ENCODE results near the gene TP53BP1.
"Not testable (repeated sequence)": the region's sequence is repeated elsewhere in the genome, so short reads cannot be mapped to it uniquely, and the experiment has no call there.

TP53BP1 gene, protein sequence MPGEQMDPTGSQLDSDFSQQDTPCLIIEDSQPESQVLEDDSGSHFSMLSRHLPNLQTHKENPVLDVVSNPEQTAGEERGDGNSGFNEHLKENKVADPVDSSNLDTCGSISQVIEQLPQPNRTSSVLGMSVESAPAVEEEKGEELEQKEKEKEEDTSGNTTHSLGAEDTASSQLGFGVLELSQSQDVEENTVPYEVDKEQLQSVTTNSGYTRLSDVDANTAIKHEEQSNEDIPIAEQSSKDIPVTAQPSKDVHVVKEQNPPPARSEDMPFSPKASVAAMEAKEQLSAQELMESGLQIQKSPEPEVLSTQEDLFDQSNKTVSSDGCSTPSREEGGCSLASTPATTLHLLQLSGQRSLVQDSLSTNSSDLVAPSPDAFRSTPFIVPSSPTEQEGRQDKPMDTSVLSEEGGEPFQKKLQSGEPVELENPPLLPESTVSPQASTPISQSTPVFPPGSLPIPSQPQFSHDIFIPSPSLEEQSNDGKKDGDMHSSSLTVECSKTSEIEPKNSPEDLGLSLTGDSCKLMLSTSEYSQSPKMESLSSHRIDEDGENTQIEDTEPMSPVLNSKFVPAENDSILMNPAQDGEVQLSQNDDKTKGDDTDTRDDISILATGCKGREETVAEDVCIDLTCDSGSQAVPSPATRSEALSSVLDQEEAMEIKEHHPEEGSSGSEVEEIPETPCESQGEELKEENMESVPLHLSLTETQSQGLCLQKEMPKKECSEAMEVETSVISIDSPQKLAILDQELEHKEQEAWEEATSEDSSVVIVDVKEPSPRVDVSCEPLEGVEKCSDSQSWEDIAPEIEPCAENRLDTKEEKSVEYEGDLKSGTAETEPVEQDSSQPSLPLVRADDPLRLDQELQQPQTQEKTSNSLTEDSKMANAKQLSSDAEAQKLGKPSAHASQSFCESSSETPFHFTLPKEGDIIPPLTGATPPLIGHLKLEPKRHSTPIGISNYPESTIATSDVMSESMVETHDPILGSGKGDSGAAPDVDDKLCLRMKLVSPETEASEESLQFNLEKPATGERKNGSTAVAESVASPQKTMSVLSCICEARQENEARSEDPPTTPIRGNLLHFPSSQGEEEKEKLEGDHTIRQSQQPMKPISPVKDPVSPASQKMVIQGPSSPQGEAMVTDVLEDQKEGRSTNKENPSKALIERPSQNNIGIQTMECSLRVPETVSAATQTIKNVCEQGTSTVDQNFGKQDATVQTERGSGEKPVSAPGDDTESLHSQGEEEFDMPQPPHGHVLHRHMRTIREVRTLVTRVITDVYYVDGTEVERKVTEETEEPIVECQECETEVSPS (N-terminal part only)

DNA sequence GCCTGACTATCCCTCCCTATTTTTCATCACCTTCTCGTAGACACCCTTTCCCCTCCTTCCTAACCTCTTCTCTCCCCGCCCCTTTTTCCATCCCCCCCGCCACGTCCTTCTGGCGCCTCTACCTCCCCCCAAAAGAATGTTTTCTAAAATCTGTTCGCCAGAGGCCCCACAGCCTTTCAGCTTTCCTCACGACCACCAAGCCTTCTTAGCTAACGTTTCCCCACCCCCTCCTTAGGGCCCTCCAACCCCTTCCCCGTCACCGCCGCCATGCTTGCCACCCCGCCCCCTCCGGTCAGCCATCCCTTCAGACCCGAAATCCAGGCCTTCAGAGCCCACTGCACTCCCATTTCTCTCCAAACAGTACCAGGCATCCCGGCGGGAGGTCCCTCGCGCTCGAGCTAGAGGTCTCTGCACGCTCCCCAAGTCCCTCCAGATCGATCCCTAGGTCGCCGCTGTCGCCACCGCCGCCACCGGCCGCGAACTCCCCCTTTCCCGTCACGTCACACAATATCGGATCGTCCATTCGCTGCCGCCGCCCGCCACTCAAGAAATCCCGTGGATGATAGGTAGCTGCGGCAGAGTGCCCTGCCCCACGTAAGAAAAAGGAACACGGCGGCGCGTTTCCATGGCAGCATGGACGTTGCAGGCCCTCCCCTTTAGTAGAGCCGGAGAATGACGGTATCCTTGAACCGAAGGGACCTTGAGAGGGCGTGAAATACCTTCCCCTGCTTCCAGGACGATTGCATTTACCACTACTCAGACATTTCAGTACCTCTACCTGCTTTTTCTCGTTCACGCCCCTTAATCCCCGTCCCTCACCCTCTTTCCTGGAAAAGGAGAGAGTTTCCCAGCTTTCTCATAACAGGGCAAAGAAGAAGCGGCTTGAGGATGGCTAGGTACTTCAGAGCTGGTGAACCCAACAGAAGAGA, at the start of gene TP53BP1:
TSS of gene TP53BP1 (minus strand) at position 484 of the 929 bp plus-strand sequence. CDS start at position 371, 113 bp downstream.
- DNase-seq, result peak; percentile 97

- DNase-seq, result no peak
Measured at GRCh38 chr15:43541785-43542184, 48.8 kb upstream of the TP53BP1 start.

DNA sequence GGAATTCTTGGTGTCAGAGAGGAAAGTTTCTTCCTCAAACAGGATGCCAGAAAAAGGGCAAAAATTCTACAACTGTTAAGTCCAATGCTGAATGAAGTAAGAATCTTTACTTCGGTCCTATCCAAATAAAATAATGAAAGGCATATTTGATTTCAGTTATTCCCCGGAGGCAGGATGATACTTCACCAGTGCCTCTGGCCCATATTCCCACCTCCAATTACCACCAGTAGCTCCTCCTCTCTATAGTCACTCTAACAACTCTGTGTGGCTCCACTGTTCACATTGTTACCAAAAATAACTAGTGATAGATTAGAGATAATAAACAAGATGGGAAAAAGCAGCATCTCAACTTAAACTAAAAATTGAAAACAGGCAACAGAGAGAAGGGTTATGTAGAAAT, 45.1 kb upstream of the TP53BP1 start:
- DNase-seq, result no peak

GRCh38 chr15:43534897-43535296, 41.9 kb upstream of the TP53BP1 start:
- DNase-seq, result no peak

GRCh38 chr15:43532826-43533225, 39.9 kb upstream of the TP53BP1 start:
- DNase-seq, result not testable (repeated sequence)

DNA sequence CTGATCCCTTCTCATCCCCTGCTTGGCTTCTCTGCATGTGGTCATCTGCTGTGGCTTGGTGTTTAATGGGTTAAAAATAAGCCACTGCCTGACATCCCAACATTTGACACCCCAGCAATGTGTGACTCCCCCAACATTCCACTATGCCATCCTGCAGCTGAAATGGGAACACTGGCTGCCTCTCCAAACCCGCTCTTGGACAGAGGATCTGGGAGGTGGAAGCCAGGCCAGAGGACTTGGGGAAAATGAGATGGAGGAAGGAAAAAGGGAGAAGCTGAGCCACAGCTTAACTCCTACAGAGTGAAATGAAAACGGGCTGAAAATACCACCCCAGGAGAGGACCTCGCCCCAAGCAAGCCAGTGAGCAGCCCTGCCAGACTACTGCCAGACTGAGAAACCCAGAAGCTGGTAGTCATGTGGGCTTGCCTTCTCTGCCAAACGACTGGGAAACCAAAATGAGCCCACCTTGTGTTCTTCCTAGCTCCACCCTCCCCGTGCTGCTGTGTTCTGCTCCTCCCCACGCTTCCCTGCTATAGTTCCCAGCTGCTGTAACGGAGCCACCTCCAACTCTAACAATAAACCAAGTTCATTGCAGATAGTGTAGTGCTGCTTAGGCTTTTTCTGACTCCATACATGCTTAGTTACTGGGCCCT, 38.2 kb upstream of the TP53BP1 start:
- DNase-seq, result no peak

DNA sequence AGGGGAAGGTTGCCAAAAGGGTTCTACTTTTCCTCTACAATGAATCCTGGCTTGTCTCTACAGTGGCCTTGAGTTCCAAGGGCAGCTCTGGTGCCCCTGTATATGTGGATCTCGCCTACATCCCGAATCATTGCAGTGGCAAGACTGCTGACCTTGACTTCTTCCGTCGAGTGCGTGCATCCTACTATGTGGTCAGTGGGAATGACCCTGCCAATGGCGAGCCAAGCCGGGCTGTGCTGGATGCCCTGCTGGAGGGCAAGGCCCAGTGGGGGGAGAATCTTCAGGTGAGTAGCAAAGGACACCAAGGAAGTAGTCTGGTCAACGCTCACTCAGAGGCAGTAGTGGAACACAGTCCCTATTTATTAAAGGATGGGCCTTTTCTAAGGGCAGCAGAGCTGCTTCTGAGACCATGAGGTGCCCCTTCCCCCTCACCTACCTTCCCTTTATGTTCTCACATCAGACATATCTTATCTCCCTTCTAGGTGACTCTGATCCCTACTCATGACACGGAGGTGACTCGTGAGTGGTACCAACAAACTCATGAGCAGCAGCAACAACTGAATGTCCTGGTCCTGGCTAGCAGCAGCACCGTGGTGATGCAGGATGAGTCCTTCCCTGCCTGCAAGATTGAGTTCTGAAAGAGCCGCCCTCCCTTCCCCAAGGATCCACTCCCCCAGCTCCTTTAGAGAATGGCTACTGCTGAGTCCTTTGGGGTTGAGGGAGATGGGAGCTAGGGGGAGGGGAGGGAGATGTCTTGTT, 36.8 kb upstream of the TP53BP1 start:
- DNase-seq, result no peak

GRCh38 chr15:43529141-43529540, 36.2 kb upstream of the TP53BP1 start:
- DNase-seq, result no peak

DNA sequence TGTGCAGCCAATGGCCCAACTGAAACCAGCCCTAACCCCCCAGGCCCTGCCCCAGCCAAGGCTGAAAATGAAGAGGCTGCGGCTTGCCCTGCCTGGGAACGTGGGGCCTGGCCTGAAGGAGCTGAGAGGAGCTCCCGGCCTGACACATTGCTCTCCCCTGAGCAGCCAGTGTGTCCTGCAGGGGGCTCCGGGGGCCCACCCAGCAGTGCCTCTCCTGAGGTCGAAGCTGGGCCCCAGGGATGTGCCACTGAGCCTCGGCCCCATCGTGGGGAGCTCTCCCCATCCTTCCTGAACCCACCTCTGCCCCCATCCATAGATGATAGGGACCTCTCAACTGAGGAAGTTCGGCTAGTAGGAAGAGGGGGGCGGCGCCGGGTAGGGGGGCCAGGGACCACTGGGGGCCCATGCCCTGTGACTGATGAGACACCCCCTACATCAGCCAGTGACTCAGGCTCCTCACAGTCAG, 35.6 kb upstream of the TP53BP1 start:
- DNase-seq, result no peak

GRCh38 chr15:43527802-43528541, 35.0 kb upstream of the TP53BP1 start:
- DNase-seq, result no peak

DNA sequence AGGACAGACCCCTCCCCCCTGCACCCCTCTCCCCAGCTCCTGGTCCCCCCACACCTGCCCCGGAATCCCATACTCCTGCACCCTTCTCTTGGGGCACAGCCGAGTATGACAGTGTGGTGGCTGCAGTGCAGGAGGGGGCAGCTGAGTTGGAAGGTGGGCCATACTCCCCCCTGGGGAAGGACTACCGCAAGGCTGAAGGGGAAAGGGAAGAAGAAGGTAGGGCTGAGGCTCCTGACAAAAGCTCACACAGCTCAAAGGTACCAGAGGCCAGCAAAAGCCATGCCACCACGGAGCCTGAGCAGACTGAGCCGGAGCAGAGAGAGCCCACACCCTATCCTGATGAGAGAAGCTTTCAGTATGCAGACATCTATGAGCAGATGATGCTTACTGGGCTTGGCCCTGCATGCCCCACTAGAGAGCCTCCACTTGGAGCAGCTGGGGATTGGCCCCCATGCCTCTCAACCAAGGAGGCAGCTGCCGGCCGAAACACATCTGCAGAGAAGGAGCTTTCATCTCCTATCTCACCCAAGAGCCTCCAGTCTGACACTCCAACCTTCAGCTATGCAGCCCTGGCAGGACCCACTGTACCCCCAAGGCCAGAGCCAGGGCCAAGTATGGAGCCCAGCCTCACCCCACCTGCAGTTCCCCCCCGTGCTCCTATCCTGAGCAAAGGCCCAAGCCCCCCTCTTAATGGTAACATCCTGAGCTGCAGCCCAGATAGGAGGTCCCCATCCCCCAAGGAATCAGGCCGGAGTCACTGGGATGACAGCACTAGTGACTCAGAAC, 34.3 kb upstream of the TP53BP1 start:
- no peak for DNase-seq

GRCh38 chr15:43526261-43526930, 33.4 kb upstream of the TP53BP1 start:
- DNase-seq, result no peak

GRCh38 chr15:43525131-43525530, 32.2 kb upstream of the TP53BP1 start:
- DNase-seq, result peak; percentile 58

DNA sequence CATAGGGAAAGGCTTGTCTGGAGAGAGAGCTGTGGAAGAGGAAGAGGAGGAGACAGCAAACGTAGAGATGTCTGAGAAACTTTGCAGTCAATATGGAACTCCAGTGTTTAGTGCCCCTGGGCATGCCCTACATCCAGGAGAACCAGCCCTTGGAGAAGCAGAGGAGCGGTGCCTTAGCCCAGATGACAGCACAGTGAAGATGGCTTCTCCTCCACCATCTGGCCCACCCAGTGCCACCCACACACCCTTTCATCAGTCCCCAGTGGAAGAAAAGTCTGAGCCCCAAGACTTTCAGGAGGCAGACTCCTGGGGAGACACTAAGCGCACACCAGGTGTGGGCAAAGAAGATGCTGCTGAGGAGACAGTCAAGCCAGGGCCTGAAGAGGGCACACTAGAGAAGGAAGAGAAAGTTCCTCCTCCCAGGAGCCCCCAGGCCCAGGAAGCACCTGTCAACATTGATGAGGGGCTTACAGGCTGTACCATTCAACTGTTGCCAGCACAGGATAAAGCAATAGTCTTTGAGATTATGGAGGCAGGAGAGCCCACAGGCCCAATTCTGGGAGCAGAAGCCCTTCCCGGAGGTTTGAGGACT, 31.4 kb upstream of the TP53BP1 start:
- no peak for DNase-seq

GRCh38 chr15:43523646-43524045, 30.7 kb upstream of the TP53BP1 start:
- no peak for DNase-seq

GRCh38 chr15:43522247-43522646, 29.3 kb upstream of the TP53BP1 start:
- no peak for DNase-seq

GRCh38 chr15:43521419-43521818, 28.5 kb upstream of the TP53BP1 start:
- no peak for DNase-seq

DNA sequence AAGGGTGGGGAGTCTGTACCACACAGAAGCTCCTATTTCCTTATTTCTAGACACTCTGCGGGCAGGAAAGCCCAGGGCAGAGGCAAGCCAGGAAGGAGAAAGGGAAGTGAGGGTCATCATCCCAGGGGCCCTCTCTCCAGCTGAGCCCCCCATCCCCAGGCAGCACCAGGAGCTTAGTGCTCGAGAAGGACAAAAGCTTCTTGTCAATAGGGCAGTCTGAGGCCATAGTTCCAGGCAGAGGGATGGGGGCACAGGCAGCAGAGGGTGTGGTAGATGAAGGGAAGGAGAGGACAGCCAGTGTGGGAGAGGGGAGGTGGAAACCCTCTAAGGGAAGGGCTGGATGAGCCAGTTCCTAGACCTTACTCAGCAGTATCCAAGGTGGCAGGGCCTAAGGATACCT, 27.2 kb upstream of the TP53BP1 start:
- no peak for DNase-seq

All from DMS53 (cell line).